Keratinocyte (primary cell): ENCODE measurements around the gene FSD1. TPM values are rescaled to one million over a fixed set of nuclear protein-coding genes. Genes with fewer than 3 reads are reported as not detected.

Experiments
- DNase-seq: peaks from one replicate; pipeline ENCODE4 v3.0.0-alpha.2; 2011; ENCODE audit warnings: low read depth, missing footprints, low spot score
- FAIRE-seq: peaks from 2 replicates; lab custom pipeline; 2011; peaks lifted over from hg19 to GRCh38; lab: Jason Lieb, UNC
- H2AFZ ChIP-seq: 2 replicates; pipeline ENCODE4 v1.6.0; 2012; ENCODE audit warnings: low read length, control low read depth, inconsistent platforms; ENCODE audit not compliant: control insufficient read depth
- H3K27ac ChIP-seq: 2 replicates; pipeline ENCODE4 v1.5.1; 2011; ENCODE audit warnings: low read length; ENCODE audit not compliant: control insufficient read depth, insufficient read depth
- H3K27me3 ChIP-seq: 3 replicates; pipeline ENCODE4 v1.6.0; 2011; ENCODE audit warnings: low read length; ENCODE audit not compliant: control insufficient read depth, insufficient read depth; ENCODE audit errors: extremely low read depth
- H3K36me3 ChIP-seq, 2 experiments: 2 replicates in 1 of 2; 3 replicates in 1 of 2; pipeline ENCODE4 v1.5.1; 2011; ENCODE audit warnings: low read length in 2 of 2, mild to moderate bottlenecking in 1 of 2; ENCODE audit not compliant: control insufficient read depth in 2 of 2, insufficient read depth in 2 of 2; ENCODE audit errors: extremely low read depth in 1 of 2
- H3K4me1 ChIP-seq: 3 replicates; pipeline ENCODE4 v1.5.1; 2011; ENCODE audit warnings: low read length; ENCODE audit not compliant: control insufficient read depth, insufficient read depth; ENCODE audit errors: extremely low read depth
- H3K4me2 ChIP-seq: 3 replicates; pipeline ENCODE4 v1.6.0; 2011; ENCODE audit warnings: low read depth, low read length; ENCODE audit not compliant: control insufficient read depth, insufficient read depth; ENCODE audit errors: extremely low read depth
- H3K4me3 ChIP-seq, 3 experiments: fragments of 200-600 bp in 1 of 3; sonication (generic) in 1 of 3; 2 replicates in 2 of 3; 3 replicates in 1 of 3; pipeline ENCODE4 v1.5.1; 2011 to 2016; ENCODE audit warnings: low read length in 3 of 3, mild to moderate bottlenecking in 3 of 3, control low read depth in 2 of 3, inconsistent platforms in 1 of 3, low read depth in 1 of 3, mixed read lengths in 1 of 3, mixed run types in 1 of 3, moderate library complexity in 1 of 3; ENCODE audit not compliant: control insufficient read depth in 2 of 3, insufficient read depth in 2 of 3; ENCODE audit errors: extremely low read depth in 1 of 3
- H3K79me2 ChIP-seq: 2 replicates; pipeline ENCODE4 v1.6.0; 2012; ENCODE audit warnings: low read length; ENCODE audit not compliant: control insufficient read depth, insufficient read depth
- H3K9ac ChIP-seq: 3 replicates; pipeline ENCODE4 v1.6.0; 2011; ENCODE audit warnings: low read length; ENCODE audit not compliant: control insufficient read depth, insufficient read depth; ENCODE audit errors: extremely low read depth
- H3K9me1 ChIP-seq: 3 replicates; pipeline ENCODE4 v1.6.0; 2011; ENCODE audit warnings: low read length; ENCODE audit not compliant: control insufficient read depth, insufficient read depth; ENCODE audit errors: extremely low read depth
- H3K9me3 ChIP-seq: 2 replicates; pipeline ENCODE4 v1.5.1; 2012; ENCODE audit warnings: low read depth, low read length; ENCODE audit not compliant: control insufficient read depth
- H4K20me1 ChIP-seq: 3 replicates; pipeline ENCODE4 v1.6.0; 2011; ENCODE audit warnings: low read length; ENCODE audit not compliant: control insufficient read depth, insufficient read depth; ENCODE audit errors: extremely low read depth
- EZH2 ChIP-seq: IDR thresholded peaks from one replicate; pipeline ENCODE4 v1.6.1; 2012; ENCODE audit warnings: inconsistent platforms, mild to moderate bottlenecking, low read length, moderate library complexity
- dilution Hi-C: fragments of 300-500 bp; cut with MboI; formaldehyde crosslinking; loops from one replicate; pipeline ENCODE4 v1.7.0; 2020; ENCODE audit warnings: low sequenced_read_pairs; ENCODE audit not compliant: extremely low pct_ligation_motif_present
- polyA plus RNA-seq, 5 experiments: library from polyadenylated mRNA; depleted of rRNA in 3 of 5; stranded (reverse) in 3 of 5; stranded (forward) in 1 of 5; unstranded in 1 of 5; fragments of >200 nt; gene quantifications; 1 replicate in 1 of 5; 2 replicates in 3 of 5; 3 replicates in 1 of 5; pipeline versions ENCODE4 v1.2.1 to v1.2.3, GENCODE V29; 2011 to 2012; ENCODE audit warnings: missing spikeins in 2 of 5, low read depth in 1 of 5, low replicate concordance in 1 of 5
- TF ChIP-seq, protein P1 (sequence below), 3 experiments: IDR thresholded peaks in 1 of 3; conservative IDR thresholded peaks in 1 of 3; optimal IDR thresholded peaks in 1 of 3; 2 replicates in 2 of 3; 3 replicates in 1 of 3; pipeline versions ENCODE3 to v1.5.1; 2011; ENCODE audit warnings: low read length in 3 of 3, mild to moderate bottlenecking in 3 of 3, moderate library complexity in 2 of 3, control low read depth in 1 of 3, inconsistent platforms in 1 of 3; ENCODE audit not compliant: insufficient read depth in 2 of 3; ENCODE audit errors: extremely low read depth in 1 of 3

The FSD1 gene
- polyA plus RNA-seq, 1 donor (not counting 4 experiments of a cell fraction or from before 2014, with no cell fraction given): 0.49 TPM

DNA sequence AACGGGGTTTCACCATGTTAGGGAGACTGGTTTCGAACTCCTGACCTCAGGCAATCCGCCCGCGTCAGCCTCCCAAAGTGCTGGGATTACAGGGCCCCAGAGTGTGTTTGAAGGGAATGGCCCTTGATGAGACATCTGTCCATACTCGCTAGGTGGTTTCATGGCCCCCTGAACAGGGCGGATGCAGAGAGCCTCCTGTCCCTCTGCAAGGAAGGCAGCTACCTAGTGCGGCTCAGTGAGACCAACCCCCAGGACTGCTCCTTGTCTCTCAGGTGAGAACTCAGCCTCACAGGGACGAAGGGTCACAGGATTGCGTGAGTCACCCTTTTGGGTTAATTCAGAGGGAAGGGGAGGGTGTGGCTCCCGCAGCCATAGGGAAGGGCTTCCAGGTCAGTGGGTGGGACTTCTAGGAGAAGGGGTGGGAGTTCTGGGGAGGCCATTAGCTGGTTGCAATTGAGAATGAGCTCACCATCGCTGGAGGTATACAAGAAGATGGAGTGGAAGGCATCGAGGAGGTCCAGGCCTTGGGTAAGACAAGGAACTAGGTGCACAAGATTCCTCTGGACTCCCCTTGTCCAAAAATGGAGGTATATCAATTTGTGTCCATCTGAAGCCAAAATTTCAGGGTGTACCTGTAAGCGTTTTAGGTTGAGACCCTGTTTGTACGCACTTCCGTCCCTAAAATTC, 16.2 kb upstream of the FSD1 start:
- Histone ChIP-seq H3K36me3 (no peaks in the 10 kb centered on the region), H3K9me1 (no peaks in the 10 kb centered on the region), H3K9ac (no peak overlapping the region), H4K20me1 (no peaks in the 10 kb centered on the region), H3K27ac (no peak overlapping the region), H3K9me3 (no peaks in the 10 kb centered on the region), H3K4me3 (no peak overlapping the region), H2AFZ (no peak overlapping the region), H3K4me1 (no peaks in the 10 kb centered on the region), H3K4me2 (no peak overlapping the region), H3K79me2 (no peaks in the 10 kb centered on the region), H3K27me3 (peaks cover 17% of the 10 kb centered on the region)
- DNase-seq (no peak), FAIRE-seq (no peak)
- TF ChIP-seq EZH2: no peak
- TF ChIP-seq, protein P1, sequence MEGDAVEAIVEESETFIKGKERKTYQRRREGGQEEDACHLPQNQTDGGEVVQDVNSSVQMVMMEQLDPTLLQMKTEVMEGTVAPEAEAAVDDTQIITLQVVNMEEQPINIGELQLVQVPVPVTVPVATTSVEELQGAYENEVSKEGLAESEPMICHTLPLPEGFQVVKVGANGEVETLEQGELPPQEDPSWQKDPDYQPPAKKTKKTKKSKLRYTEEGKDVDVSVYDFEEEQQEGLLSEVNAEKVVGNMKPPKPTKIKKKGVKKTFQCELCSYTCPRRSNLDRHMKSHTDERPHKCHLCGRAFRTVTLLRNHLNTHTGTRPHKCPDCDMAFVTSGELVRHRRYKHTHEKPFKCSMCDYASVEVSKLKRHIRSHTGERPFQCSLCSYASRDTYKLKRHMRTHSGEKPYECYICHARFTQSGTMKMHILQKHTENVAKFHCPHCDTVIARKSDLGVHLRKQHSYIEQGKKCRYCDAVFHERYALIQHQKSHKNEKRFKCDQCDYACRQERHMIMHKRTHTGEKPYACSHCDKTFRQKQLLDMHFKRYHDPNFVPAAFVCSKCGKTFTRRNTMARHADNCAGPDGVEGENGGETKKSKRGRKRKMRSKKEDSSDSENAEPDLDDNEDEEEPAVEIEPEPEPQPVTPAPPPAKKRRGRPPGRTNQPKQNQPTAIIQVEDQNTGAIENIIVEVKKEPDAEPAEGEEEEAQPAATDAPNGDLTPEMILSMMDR (optimal IDR thresholded peaks at IDR 0.05 in 1 of 3, IDR thresholded peaks at IDR 0.05 in 1 of 3, conservative IDR thresholded peaks at IDR 0.05 in 1 of 3; ENCODE audit: extremely low read depth in 1 of 3, insufficient read depth in 2 of 3, low read length in 3 of 3): no peak
- dilution Hi-C loops: no loop called here

GRCh38 chr19:4291184-4291732, 13.1 kb upstream of the FSD1 start:
- Histone ChIP-seq H3K4me3 (no peak overlapping the region), H3K9me3 (no peaks in the 10 kb centered on the region), H3K4me2 (no peak overlapping the region), H3K36me3 (no peaks in the 10 kb centered on the region), H3K27me3 (peaks cover 5% of the 10 kb centered on the region), H2AFZ (no peak overlapping the region), H3K9me1 (no peaks in the 10 kb centered on the region), H3K79me2 (no peaks in the 10 kb centered on the region), H4K20me1 (no peaks in the 10 kb centered on the region), H3K27ac (no peak overlapping the region), H3K4me1 (no peaks in the 10 kb centered on the region), H3K9ac (no peak overlapping the region)
- DNase-seq (no peak), FAIRE-seq (no peak)
- TF ChIP-seq EZH2: no peak
- TF ChIP-seq, protein P1 (optimal IDR thresholded peaks at IDR 0.05 in 1 of 3, IDR thresholded peaks at IDR 0.05 in 1 of 3, conservative IDR thresholded peaks at IDR 0.05 in 1 of 3; ENCODE audit: extremely low read depth in 1 of 3, insufficient read depth in 2 of 3, low read length in 3 of 3): no peak
- dilution Hi-C loops: no loop called here
